Osteoblast (primary cell): ENCODE results near the gene ACSBG1. TPM values are rescaled to one million over a fixed set of nuclear protein-coding genes. Genes with fewer than 3 reads are reported as not detected.
A peak's percentile ranks its signal among the peaks of the same experiment; 100 is the strongest.

Source experiments
- DNase-seq: peaks from one replicate; pipeline ENCODE4 v3.0.0; 2011; ENCODE audit warnings: low spot score, mixed read lengths; ENCODE audit not compliant: insufficient read length; ENCODE audit errors: missing footprints
- H2AFZ ChIP-seq: 2 replicates; pipeline ENCODE4 v1.6.0; 2011; ENCODE audit warnings: mild to moderate bottlenecking, low read length
- H3K27ac ChIP-seq: 2 replicates; pipeline ENCODE4 v1.5.1; 2011; ENCODE audit warnings: mild to moderate bottlenecking, low read depth, low read length, moderate library complexity
- H3K27me3 ChIP-seq: 2 replicates; pipeline ENCODE4 v1.6.0; 2012; ENCODE audit warnings: mild to moderate bottlenecking, control low read depth, inconsistent platforms, low read length, moderate library complexity; ENCODE audit not compliant: insufficient read depth
- H3K36me3 ChIP-seq: 2 replicates; pipeline ENCODE4 v1.5.1; 2011; ENCODE audit warnings: mild to moderate bottlenecking, low read length, control low read depth, moderate library complexity; ENCODE audit not compliant: insufficient read depth
- H3K4me1 ChIP-seq: 2 replicates; pipeline ENCODE4 v1.5.1; 2011; ENCODE audit warnings: mild to moderate bottlenecking, low read length, control low read depth, moderate library complexity; ENCODE audit not compliant: insufficient read depth
- H3K4me2 ChIP-seq: 2 replicates; pipeline ENCODE4 v1.6.0; 2011; ENCODE audit warnings: mild to moderate bottlenecking, low read length; ENCODE audit not compliant: insufficient read depth
- H3K4me3 ChIP-seq: fragments of 200-600 bp; sonication (generic); 3 replicates; pipeline ENCODE4 v1.5.1; 2012; ENCODE audit warnings: mild to moderate bottlenecking, low read length, inconsistent platforms; ENCODE audit not compliant: insufficient read depth
- H3K79me2 ChIP-seq: 2 replicates; pipeline ENCODE4 v1.6.0; 2012; ENCODE audit warnings: mild to moderate bottlenecking, low read length, control low read depth, inconsistent platforms; ENCODE audit not compliant: insufficient read depth
- H3K9me3 ChIP-seq: 2 replicates; pipeline ENCODE4 v1.5.1; 2011; ENCODE audit warnings: low read depth, low read length, control low read depth
- H4K20me1 ChIP-seq: 2 replicates; pipeline ENCODE4 v1.6.0; 2012; ENCODE audit warnings: mild to moderate bottlenecking, low read length, control low read depth; ENCODE audit not compliant: insufficient read depth
- CTCF ChIP-seq: IDR thresholded peaks from 2 replicates; pipeline ENCODE4 v1.5.1; 2011; ENCODE audit warnings: mild to moderate bottlenecking, low read depth, low read length, moderate library complexity; ENCODE audit errors: extremely low read depth
- total RNA-seq: library from RNA; depleted of rRNA; stranded (reverse); fragments of >200 nt; gene quantifications from 2 replicates; pipeline ENCODE4 v1.2.3, GENCODE V29; 2012

Gene ACSBG1
- total RNA-seq, 1 donor, result under 0.01 TPM

GRCh38 chr15:78201281-78202190, 32.8 kb downstream of the ACSBG1 start:
- Histone ChIP-seq H2AFZ (no peak overlapping the region), H3K27me3 (peaks cover 15% of the 10 kb centered on the region), H3K4me3 (no peak overlapping the region), H4K20me1 (no peaks in the 10 kb centered on the region), H3K79me2 (no peaks in the 10 kb centered on the region), H3K36me3 (no peaks in the 10 kb centered on the region), H3K9me3 (no peaks in the 10 kb centered on the region), H3K27ac (no peak overlapping the region), H3K4me2 (no peak overlapping the region), H3K4me1 (peaks cover 4% of the 10 kb centered on the region)
- TF ChIP-seq CTCF, result no peak
- DNase-seq, result peak; percentile 60

- Histone ChIP-seq H3K9me3 (no peaks in the 10 kb centered on the region), H3K79me2 (no peaks in the 10 kb centered on the region), H3K27ac (no peak overlapping the region), H3K4me2 (no peak overlapping the region), H4K20me1 (no peaks in the 10 kb centered on the region), H3K36me3 (no peaks in the 10 kb centered on the region), H2AFZ (no peak overlapping the region), H3K4me3 (no peak overlapping the region), H3K4me1 (no peaks in the 10 kb centered on the region), H3K27me3 (peaks cover 26% of the 10 kb centered on the region)
- no peak for TF ChIP-seq CTCF
- peak; percentile 25 for DNase-seq
Observed at GRCh38 chr15:78200276-78200930, 34.0 kb downstream of the ACSBG1 start.

GRCh38 chr15:78197632-78198031, 36.7 kb downstream of the ACSBG1 start:
- H4K20me1 ChIP-seq, result no peaks in the 10 kb centered on the region
- H3K4me3 ChIP-seq, result no peak overlapping the region
- no peaks in the 10 kb centered on the region for H3K4me1 ChIP-seq
- DNase-seq, result peak; percentile 32
- H3K79me2 ChIP-seq, result no peaks in the 10 kb centered on the region
- no peak for TF ChIP-seq CTCF
- no peak overlapping the region for H3K4me2 ChIP-seq
- no peak overlapping the region for H2AFZ ChIP-seq
- H3K36me3 ChIP-seq, result no peaks in the 10 kb centered on the region
- H3K27me3 ChIP-seq, result peaks cover 22% of the 10 kb centered on the region
- no peak overlapping the region for H3K27ac ChIP-seq
- no peaks in the 10 kb centered on the region for H3K9me3 ChIP-seq

GRCh38 chr15:78195735-78196201, 38.6 kb downstream of the ACSBG1 start:
- TF ChIP-seq CTCF, result peak; percentile 51
- Histone ChIP-seq H3K9me3 (no peaks in the 10 kb centered on the region), H3K36me3 (no peaks in the 10 kb centered on the region), H4K20me1 (no peaks in the 10 kb centered on the region), H3K4me2 (no peak overlapping the region), H3K4me1 (no peaks in the 10 kb centered on the region), H3K27ac (no peak overlapping the region), H3K4me3 (no peak overlapping the region), H2AFZ (no peak overlapping the region), H3K79me2 (no peaks in the 10 kb centered on the region), H3K27me3 (peaks cover 16% of the 10 kb centered on the region)
- peak; percentile 86 for DNase-seq
